Retinal pigment epithelial cell (primary cell): ENCODE data around the gene ISG15.
"Not testable (repeated sequence)": the region's sequence is repeated elsewhere in the genome, so short reads cannot be mapped to it uniquely, and the experiment has no call there.

ENCODE experiments used
- DNase-seq: peaks from one replicate; pipeline ENCODE4 v3.0.0-alpha.2; 2010; ENCODE audit warnings: low read depth
- H3K4me3 ChIP-seq: 2 replicates; pipeline ENCODE4 v1.5.1; 2011; ENCODE audit warnings: mild to moderate bottlenecking, low read length, control low read depth, moderate library complexity
- TF ChIP-seq, protein P1 (sequence below): conservative IDR thresholded peaks from 2 replicates; pipeline ENCODE4 v1.5.1; 2011; ENCODE audit warnings: low read depth, low read length, control low read depth, inconsistent platforms

Gene ISG15

GRCh38 chr1:973459-974292 is 39.6 kb upstream of the ISG15 start:
- no peak overlapping the region for H3K4me3 ChIP-seq
- TF ChIP-seq, protein P1, sequence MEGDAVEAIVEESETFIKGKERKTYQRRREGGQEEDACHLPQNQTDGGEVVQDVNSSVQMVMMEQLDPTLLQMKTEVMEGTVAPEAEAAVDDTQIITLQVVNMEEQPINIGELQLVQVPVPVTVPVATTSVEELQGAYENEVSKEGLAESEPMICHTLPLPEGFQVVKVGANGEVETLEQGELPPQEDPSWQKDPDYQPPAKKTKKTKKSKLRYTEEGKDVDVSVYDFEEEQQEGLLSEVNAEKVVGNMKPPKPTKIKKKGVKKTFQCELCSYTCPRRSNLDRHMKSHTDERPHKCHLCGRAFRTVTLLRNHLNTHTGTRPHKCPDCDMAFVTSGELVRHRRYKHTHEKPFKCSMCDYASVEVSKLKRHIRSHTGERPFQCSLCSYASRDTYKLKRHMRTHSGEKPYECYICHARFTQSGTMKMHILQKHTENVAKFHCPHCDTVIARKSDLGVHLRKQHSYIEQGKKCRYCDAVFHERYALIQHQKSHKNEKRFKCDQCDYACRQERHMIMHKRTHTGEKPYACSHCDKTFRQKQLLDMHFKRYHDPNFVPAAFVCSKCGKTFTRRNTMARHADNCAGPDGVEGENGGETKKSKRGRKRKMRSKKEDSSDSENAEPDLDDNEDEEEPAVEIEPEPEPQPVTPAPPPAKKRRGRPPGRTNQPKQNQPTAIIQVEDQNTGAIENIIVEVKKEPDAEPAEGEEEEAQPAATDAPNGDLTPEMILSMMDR, result no peak
- DNase-seq, result no peak

DNA sequence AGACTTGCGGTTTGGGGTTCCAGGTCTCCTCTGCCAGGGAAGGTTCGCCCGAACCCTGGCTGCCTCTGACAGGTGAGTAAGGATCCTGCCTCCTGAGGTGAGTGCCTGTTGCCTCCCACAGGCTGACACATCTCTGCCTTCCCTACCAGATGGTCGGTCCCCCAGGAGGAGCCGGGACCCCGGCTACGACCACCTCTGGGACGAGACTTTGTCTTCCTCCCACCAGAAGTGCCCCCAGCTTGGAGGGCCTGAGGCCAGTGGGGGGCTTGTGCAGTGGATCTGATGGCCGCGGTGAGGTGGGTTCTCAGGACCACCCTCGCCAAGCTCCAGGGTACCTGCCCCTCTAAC is 39.0 kb upstream of the ISG15 start:
- DNase-seq, result no peak
- TF ChIP-seq, protein P1, result no peak
- no peak overlapping the region for H3K4me3 ChIP-seq

- DNase-seq, result no peak
- TF ChIP-seq, protein P1, result no peak
- H3K4me3 ChIP-seq, result no peak overlapping the region
Measured at GRCh38 chr1:974687-975328, 38.5 kb upstream of the ISG15 start.

DNA sequence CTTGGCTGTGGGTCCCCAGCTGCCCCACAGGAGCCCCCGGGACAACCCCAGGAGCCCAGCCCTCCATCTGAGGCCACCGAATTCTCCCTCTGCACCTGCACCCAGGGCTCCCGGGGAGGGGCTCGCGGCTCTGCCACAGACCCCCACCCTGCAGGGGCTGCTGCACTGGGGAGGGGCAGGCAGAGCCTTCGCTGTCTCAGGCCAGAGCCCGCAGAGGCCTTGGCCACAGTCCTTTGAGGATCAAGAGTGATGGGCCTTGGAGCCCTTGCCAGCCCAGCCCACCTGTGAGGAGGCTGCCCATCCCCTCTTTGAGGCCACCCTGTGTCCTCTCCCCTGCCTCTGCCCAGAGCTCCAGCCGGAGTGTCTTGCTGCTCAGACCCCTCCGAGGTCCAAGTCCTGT is 37.9 kb upstream of the ISG15 start:
- H3K4me3 ChIP-seq, result no peak overlapping the region
- no peak for DNase-seq
- TF ChIP-seq, protein P1, result no peak

- H3K4me3 ChIP-seq, result peak overlapping the region; percentile 24
- TF ChIP-seq, protein P1, result peak; percentile 68
- no peak for DNase-seq
Measured at GRCh38 chr1:975896-976683, 37.2 kb upstream of the ISG15 start.

GRCh38 chr1:976791-977190 is 36.5 kb upstream of the ISG15 start:
- not testable (repeated sequence) for DNase-seq

GRCh38 chr1:978069-978834 is 35.0 kb upstream of the ISG15 start:
- H3K4me3 ChIP-seq, result no peak overlapping the region
- TF ChIP-seq, protein P1, result no peak

More at GRCh38 chr1:976791-977190, 36.5 kb upstream of the ISG15 start:
- H3K4me3 ChIP-seq, result not testable (repeated sequence)

More at GRCh38 chr1:978069-978834, 35.0 kb upstream of the ISG15 start:
- no peak for DNase-seq
